Measurements from ENCODE around the gene GJB3. TPM values are rescaled to one million over a fixed set of nuclear protein-coding genes. Genes with fewer than 3 reads are reported as not detected.
"Not testable (repeated sequence)": the region's sequence is repeated elsewhere in the genome, so short reads cannot be mapped to it uniquely, and the experiment has no call there.

The GJB3 gene
- total and polyA plus RNA-seq, 2 of the 13 experiments (the other 11 are each of a cell fraction or from before 2014, with no cell fraction given) = not detected

GRCh38 chr1:34781071-34781843 lies at the start of gene GJB3 (continued):
- TF ChIP-seq ATF1 (CRISPR knock-in tag; IDR thresholded peaks at IDR 0.05) (no peak), NFYB (CRISPR knock-in tag; IDR thresholded peaks at IDR 0.05) (no peak), ZNF441 (CRISPR knock-in tag; IDR thresholded peaks at IDR 0.05; ENCODE audit: borderline replicate concordance) (no peak), MAFG (CRISPR knock-in tag; IDR thresholded peaks at IDR 0.05) (no peak), KAT2B (IDR thresholded peaks at IDR 0.05; ENCODE audit: borderline replicate concordance, low read depth, low read length) (no peak), PLSCR1 (CRISPR knock-in tag; IDR thresholded peaks at IDR 0.05; ENCODE audit: borderline replicate concordance) (no peak), HNRNPLL (IDR thresholded peaks at IDR 0.05; ENCODE audit: low read depth, low read length, poor library complexity, severe bottlenecking) (no peak)

DNA sequence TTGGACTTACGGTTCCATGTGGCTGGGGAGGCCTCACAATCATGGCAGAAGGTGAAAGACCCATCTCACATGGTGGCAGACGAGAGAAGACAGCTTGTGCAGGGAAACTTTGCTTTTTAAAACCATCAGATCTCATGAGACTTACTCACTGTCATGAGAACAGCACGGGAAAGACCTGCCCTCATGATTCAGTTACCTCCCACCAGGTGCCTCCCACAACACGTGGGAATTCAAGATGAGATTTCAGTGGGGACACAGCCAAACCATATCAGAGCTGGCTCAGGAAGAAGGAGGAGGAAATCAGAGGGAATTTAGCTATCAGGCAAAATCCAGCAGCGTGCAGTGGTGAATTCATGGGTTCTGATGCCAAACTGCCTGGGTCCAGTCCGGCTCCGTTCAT lies 48.2 kb upstream of the GJB3 start:
- H3K4me3 ChIP-seq (replicated peaks in 1 of 3; ENCODE audit: insufficient read depth in 1 of 3, low read depth in 2 of 3, low read length in 3 of 3); BruUV-seq (replicated peaks): not testable (repeated sequence)

More for the DNA sequence above, 48.2 kb upstream of the GJB3 start:
- 2% methylated on average over 7 of the region's 7 CpGs for WGBS (ENCODE audit: low lambda C conversion rate)
- CTCF ChIA-PET (ENCODE audit: low intra/inter-chr PET ratio, low total read pairs); H3K79me2 ChIP-seq (ENCODE audit: insufficient read depth, low read length); in situ Hi-C loops (cut with HindIII; ENCODE audit: extremely low pct_ligation_motif_present, low pct_unique_long_range_greater_than_20kb); intact Hi-C loops (cut with micrococcal nuclease; ENCODE audit: unreplicated experiment); H3K27ac ChIP-seq (ENCODE audit: extremely low read length, insufficient read depth, low read length); H3K36me3 ChIP-seq (replicated peaks in 1 of 2; ENCODE audit: control insufficient read depth in 1 of 2, insufficient read depth in 2 of 2, low read length in 2 of 2); H3K9me3 ChIP-seq (ENCODE audit: low read length); H2AFZ ChIP-seq (ENCODE audit: low read length); H3K4me2 ChIP-seq (ENCODE audit: low read depth, low read length); DNase-seq (ENCODE audit: low spot score); H3K9ac ChIP-seq (ENCODE audit: insufficient read depth, low read depth, low read length); FAIRE-seq; POLR2A ChIA-PET; H3K4me1 ChIP-seq (ENCODE audit: insufficient read depth, low read length); ATAC-seq; H4K20me1 ChIP-seq (ENCODE audit: insufficient read depth, low read length): not testable (repeated sequence)
- H3K27me3 ChIP-seq (ENCODE audit: control insufficient read depth in 1 of 2, insufficient read depth in 2 of 2, low read length in 2 of 2) = peaks cover 4 to 13% of the 10 kb centered on the region in 2 experiments; a peak in 4 of 5 replicates
